HG02981 (cell line): ENCODE measurements around the gene EML1.

Source experiments
- ATAC-seq: cut with Tn5 transposase; IDR thresholded peaks from one replicate; pipeline ENCODE4 v1.9.1; 2021; ENCODE audit warnings: mild to moderate bottlenecking, moderate library complexity; ENCODE audit not compliant: unreplicated experiment

EML1 gene

GRCh38 chr14:99891266-99891665, 98.1 kb downstream of the EML1 start:
- no peak for ATAC-seq

- ATAC-seq, result no peak
These were observed 98.7 kb downstream of the EML1 start for GRCh38 chr14:99891900-99892299.

GRCh38 chr14:99892406-99892805, 99.2 kb downstream of the EML1 start:
- ATAC-seq, result no peak

- no peak for ATAC-seq
These were observed 103.1 kb downstream of the EML1 start for GRCh38 chr14:99896361-99896760.

- ATAC-seq, result no peak
These were observed 106.5 kb downstream of the EML1 start for GRCh38 chr14:99899578-99900178.

GRCh38 chr14:99902925-99903324, 109.7 kb downstream of the EML1 start:
- no peak for ATAC-seq

- no peak for ATAC-seq
These were observed 111.3 kb downstream of the EML1 start for GRCh38 chr14:99904506-99904905.

- no peak for ATAC-seq
These were observed 111.9 kb downstream of the EML1 start for GRCh38 chr14:99905121-99905520.

- no peak for ATAC-seq
These were observed 114.8 kb downstream of the EML1 start for GRCh38 chr14:99907761-99908652.

GRCh38 chr14:99908653-99909250, 115.5 kb downstream of the EML1 start:
- no peak for ATAC-seq

- ATAC-seq, result no peak
These were observed 116.4 kb downstream of the EML1 start for GRCh38 chr14:99909513-99910064.

GRCh38 chr14:99910337-99911309, 117.4 kb downstream of the EML1 start:
- ATAC-seq, result no peak

GRCh38 chr14:99915305-99916090, 122.3 kb downstream of the EML1 start:
- ATAC-seq, result no peak

- no peak for ATAC-seq
These were observed 122.8 kb downstream of the EML1 start for GRCh38 chr14:99916091-99916383.

- ATAC-seq, result no peak
These were observed 125.6 kb downstream of the EML1 start for GRCh38 chr14:99918781-99919180.

GRCh38 chr14:99921425-99921824, 128.2 kb downstream of the EML1 start:
- no peak for ATAC-seq

GRCh38 chr14:99924379-99924778, 131.2 kb downstream of the EML1 start:
- ATAC-seq, result peak; percentile 75

- ATAC-seq, result no peak
These were observed 132.3 kb downstream of the EML1 start for GRCh38 chr14:99925471-99925870.

GRCh38 chr14:99928963-99929362, 135.8 kb downstream of the EML1 start:
- ATAC-seq, result no peak

GRCh38 chr14:99929601-99930000, 136.4 kb downstream of the EML1 start:
- no peak for ATAC-seq
